DOHH2 (cell line): ENCODE data around the gene TEDC2.

Source experiments
- EZH2phosphoT487 ChIP-seq: fragments of 200-600 bp; sonication (generic); IDR thresholded peaks from 2 replicates; pipeline ENCODE4 v1.6.1; 2017; ENCODE audit warnings: borderline replicate concordance, mild to moderate bottlenecking, antibody characterized with exemption, low read length, moderate library complexity, mixed read lengths
- TF ChIP-seq, protein P1 (sequence below): fragments of 200-600 bp; sonication (generic); IDR thresholded peaks from one replicate; pipeline ENCODE4 v1.5.1; 2014; ENCODE audit warnings: antibody characterized with exemption, mild to moderate bottlenecking, low read depth, low read length; ENCODE audit not compliant: poor library complexity, severe bottlenecking

DNA sequence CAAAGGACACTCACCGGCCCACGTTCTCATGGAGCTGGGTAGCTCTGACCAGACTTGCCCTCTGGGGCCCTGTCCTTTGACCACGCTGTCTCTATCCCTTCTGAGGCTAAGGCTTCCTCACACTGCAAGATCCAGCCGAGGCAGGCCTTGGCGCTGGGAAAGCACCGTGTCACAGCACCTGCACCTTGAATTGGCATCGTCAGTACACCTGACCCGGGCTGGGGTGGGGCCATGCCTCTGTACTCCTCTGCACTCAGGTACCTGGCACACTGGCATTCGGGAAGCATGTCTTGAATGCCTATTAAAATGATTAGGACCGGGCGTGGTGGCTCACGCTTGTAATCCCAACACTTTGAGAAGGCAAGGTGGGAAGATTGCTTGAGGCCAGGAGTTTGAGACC lies 21.0 kb downstream of the TEDC2 start:
- TF ChIP-seq, protein P1, sequence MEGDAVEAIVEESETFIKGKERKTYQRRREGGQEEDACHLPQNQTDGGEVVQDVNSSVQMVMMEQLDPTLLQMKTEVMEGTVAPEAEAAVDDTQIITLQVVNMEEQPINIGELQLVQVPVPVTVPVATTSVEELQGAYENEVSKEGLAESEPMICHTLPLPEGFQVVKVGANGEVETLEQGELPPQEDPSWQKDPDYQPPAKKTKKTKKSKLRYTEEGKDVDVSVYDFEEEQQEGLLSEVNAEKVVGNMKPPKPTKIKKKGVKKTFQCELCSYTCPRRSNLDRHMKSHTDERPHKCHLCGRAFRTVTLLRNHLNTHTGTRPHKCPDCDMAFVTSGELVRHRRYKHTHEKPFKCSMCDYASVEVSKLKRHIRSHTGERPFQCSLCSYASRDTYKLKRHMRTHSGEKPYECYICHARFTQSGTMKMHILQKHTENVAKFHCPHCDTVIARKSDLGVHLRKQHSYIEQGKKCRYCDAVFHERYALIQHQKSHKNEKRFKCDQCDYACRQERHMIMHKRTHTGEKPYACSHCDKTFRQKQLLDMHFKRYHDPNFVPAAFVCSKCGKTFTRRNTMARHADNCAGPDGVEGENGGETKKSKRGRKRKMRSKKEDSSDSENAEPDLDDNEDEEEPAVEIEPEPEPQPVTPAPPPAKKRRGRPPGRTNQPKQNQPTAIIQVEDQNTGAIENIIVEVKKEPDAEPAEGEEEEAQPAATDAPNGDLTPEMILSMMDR = no peak
- TF ChIP-seq EZH2phosphoT487 = no peak
